SU-DHL-6 (cell line): ENCODE data around the gene IMMT.

Experiments
- CTCF ChIP-seq: fragments of 200-600 bp; sonication (generic); IDR thresholded peaks from one replicate; pipeline ENCODE4 v1.5.1; 2017; ENCODE audit warnings: antibody characterized with exemption, mild to moderate bottlenecking, low read length, moderate library complexity; ENCODE audit not compliant: insufficient read depth, poor library complexity, severe bottlenecking
- EZH2phosphoT487 ChIP-seq: fragments of 200-600 bp; sonication (generic), shearing (Covaris generic); conservative IDR thresholded peaks from 2 replicates; pipeline ENCODE4 v1.6.1; 2018; ENCODE audit warnings: mild to moderate bottlenecking, antibody characterized with exemption, low read length, moderate library complexity, mixed read lengths

GRCh38 chr2:86102157-86102556 lies 93.1 kb downstream of the IMMT start:
- TF ChIP-seq CTCF (no peak), EZH2phosphoT487 (no peak)
